ENCODE measurements around the gene RSRC1.
"Not testable (repeated sequence)": the region's sequence is repeated elsewhere in the genome, so short reads cannot be mapped to it uniquely, and the experiment has no call there.

The RSRC1 gene

GRCh38 chr3:158329696-158330441, 220.0 kb downstream of the RSRC1 start:
- DNase-seq (ENCODE audit: low spot score): not testable (repeated sequence)

DNA sequence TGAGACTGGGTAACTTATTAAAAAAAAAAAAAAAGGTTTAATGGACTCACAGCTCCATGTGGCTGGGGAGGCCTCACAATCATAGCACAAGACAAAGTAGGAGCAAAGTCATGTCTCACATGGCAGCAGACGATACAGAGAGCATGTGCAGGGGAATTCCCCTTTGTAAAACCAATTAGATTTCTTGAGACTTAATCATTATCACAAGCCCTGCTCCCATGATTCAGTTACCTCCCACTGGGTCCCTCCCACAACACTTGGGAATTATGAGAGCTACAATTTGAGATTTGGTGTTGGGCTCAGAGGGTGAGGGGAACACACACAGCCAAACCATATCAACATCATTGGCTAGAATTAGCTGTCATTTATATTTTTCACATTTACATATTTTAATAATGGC, 221.0 kb downstream of the RSRC1 start:
- no peak for DNase-seq (ENCODE audit: low spot score)

DNA sequence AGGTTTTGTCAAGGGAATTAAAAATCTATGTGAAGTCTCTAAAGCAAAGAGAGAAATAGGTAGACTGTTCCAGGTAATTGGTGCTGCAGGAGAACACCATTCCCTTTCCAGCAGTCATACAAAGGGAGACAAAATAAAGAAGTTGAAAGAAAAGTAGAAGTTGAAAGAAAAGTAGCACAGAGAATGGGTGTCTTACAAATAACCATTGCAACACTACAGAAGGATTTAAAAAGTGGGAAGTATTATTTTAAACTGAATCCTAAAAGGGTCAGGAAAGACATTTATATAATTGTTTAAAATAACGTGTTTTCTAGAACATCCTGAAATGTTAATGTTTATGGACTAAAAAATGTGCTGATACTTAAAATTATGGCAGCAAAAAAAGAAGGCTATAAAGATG, 223.8 kb downstream of the RSRC1 start:
- DNase-seq (ENCODE audit: low spot score): no peak

DNA sequence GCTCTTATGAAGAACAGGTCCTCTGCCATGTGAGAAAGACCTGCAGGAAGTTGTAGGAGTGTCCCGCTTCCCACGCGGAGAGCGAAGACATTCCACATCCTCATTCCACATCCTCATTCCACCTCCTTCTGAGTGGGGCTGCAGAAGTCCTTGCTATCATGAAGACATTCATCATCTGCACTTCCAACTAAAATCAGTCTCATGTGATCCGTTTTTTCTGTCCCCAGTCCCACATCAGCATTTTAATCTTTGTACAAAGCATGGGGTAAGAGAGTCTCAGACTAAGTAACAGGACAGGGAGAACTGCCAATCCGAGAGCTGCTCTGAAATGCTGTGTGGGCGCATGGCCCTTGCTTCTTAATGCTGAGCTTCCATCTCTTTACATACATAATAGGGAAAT, 227.2 kb downstream of the RSRC1 start:
- no peak for DNase-seq (ENCODE audit: low spot score)

GRCh38 chr3:158339638-158340037, 229.7 kb downstream of the RSRC1 start:
- no peak for DNase-seq (ENCODE audit: low spot score)

DNA sequence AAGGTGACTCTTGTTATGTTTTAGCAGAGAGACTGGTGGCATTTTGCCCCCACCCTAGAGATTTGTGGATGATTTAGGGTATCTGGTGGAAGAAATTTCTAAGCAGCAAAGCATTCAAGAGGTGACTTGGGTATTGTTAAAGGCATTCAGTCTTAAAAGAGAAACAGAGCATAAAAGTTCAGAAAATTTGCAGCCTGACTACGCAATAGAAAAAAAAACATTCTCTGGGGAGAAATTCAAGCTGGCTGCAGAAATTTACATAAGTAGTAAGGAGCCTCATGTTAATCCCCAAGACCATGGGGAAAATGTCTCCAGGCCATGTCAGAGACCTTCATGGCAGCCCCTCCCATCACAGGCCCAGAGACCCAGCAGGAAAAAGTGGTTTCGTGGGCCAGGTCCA, 231.1 kb downstream of the RSRC1 start:
- DNase-seq (ENCODE audit: low spot score): not testable (repeated sequence)

DNA sequence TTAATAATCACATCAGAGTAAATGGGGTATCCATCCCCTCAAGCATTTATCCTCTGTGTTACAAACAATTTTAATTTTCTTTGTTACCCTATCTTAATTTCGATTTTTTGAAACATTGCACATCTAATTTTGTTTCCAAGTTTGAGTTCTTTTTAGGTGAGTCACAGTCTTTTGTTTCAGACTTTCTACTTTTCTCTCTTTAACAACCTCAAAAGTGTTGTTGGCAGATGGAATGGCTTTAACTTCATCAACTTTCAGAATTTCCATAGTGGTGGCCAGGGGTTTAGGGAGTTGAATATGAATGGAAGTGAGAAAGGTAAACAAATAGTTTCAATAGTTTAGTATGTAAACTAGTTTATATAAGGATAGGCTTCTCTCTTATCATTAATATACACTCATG, 238.1 kb downstream of the RSRC1 start:
- DNase-seq (ENCODE audit: low spot score): no peak

- DNase-seq (ENCODE audit: low spot score): no peak
These were observed 241.1 kb downstream of the RSRC1 start for GRCh38 chr3:158350971-158351370.

DNA sequence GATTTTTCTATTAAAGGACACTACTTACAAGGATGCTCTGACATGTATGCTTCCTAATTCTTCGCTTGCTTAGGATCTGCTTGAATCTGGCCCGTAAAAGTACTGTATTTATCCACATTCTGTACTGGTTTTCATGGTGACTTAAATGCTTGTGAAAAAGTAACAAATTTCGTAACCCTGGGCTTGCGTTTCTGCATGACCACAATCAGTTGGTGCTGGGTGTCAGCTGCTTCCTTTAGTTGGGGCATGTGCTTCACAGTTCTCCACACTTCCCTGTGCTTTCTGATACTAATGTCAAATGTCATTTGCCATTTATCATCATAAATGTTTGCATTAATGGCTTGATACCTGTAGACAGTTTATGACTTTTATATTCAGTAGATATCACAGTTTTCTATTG, 242.7 kb downstream of the RSRC1 start:
- no peak for DNase-seq (ENCODE audit: low spot score)

- no peak for DNase-seq (ENCODE audit: low spot score)
These were observed 244.8 kb downstream of the RSRC1 start for GRCh38 chr3:158354713-158355112.

DNA sequence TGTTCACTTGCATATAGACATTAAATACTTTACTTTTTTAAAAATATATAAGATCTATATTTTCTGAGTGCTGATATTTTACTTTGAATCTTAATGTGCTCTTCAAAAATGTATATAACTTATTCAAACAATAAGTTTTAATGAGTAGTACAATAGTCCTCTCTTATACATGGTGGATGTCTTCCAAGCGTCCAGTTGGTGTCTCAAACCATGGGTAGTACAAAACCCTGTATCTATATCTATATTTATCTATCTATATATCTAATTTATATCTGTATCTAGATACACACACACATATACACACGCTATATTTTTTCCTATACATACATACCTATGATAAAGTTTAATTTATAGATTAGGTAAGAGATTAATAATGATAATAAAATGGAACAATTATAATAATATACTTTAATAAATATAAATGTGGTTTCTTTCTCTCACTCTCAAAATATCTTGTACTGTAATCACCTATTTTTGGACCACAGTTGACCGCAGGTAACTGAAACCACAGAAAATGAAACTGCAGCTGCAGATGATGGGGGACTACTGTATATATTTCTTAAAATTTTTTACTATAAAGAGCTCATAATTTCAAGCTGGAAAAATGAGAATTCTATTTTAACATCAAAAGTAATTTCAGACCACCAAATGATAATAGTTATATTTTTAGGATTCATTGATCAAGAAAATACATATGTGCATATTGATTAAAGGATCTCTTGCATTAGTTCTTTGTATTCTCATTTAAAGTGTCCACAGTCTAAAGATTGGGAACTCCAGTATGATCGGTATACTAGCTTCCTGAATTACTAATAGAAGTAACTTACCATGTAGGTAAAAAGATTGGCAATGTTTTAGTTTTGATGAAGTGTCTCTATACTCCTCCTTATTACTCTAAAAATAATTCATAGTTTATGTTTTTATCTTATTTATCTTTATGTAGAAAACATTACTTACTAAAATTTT, 246.0 kb downstream of the RSRC1 start:
- DNase-seq (ENCODE audit: low spot score): no peak

- no peak for DNase-seq (ENCODE audit: low spot score)
These were observed 249.4 kb downstream of the RSRC1 start for GRCh38 chr3:158359339-158359738.

- no peak for DNase-seq (ENCODE audit: low spot score)
These were observed 251.0 kb downstream of the RSRC1 start for GRCh38 chr3:158360756-158361448.

DNA sequence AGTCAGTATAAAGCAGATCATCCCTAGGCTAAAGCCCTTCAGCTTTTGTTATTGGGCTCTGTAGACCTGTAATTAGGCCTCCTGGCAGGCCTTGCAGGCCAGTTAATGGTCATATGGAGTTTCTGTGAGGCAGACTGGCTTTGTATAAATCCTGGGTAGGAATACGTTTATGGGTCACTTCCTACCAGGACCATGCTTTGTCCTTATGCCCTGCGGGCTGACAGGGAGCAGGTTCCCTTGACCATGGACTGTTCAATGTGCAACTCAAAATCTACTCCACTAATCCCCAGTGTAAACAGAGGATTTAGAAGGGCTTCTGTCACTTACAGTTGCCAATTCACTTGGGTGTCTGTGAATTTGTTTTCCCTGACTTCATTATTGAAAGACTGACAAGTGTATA, 258.4 kb downstream of the RSRC1 start:
- DNase-seq (ENCODE audit: low spot score): no peak

- no peak for DNase-seq (ENCODE audit: low spot score)
These were observed 259.4 kb downstream of the RSRC1 start for GRCh38 chr3:158369279-158369678.

- DNase-seq (ENCODE audit: low spot score): no peak
These were observed 269.6 kb downstream of the RSRC1 start for GRCh38 chr3:158379517-158379916.

- DNase-seq (ENCODE audit: low spot score): no peak
These were observed 271.5 kb downstream of the RSRC1 start for GRCh38 chr3:158381262-158381868.

GRCh38 chr3:158382479-158382878, 272.6 kb downstream of the RSRC1 start:
- no peak for DNase-seq (ENCODE audit: low spot score)

DNA sequence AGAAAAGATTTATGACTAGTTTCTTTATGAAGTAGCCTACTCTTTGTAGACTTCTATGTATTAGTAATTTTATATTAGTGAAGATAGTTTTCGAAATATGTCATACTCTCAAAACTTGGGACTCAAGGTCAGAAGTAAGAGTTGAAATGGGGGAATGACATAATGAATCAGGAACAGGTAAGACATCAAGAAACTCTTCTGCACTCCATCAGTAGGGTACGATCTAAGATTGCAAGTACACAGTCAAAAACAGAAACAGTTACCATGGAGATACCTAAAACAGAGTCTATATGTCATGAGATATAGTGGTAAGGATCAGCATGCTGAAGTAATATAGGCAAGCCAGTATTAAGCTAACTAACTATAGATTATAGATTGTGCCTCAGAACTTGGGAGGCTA, 274.1 kb downstream of the RSRC1 start:
- no peak for DNase-seq (ENCODE audit: low spot score)

GRCh38 chr3:158395421-158395820, 285.5 kb downstream of the RSRC1 start:
- DNase-seq (ENCODE audit: low spot score): no peak

DNA sequence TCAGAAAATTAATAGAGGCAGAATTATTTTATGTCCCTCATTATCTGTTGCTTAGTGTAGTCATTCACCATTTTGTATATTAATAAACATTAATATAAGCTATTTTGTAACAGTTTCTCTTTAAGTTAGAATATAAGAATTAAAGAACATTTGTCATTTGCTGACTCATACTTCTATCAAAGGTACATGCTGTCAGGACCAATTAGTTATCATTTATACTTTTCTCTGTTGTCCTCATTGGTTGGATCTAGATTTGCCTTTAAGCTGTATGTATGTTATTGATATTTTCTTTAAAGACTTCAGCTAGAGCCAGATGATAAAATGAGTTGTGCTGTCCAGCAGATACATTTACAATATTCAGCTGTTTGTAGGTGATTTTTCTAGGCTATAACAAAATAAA, 292.7 kb downstream of the RSRC1 start:
- DNase-seq (ENCODE audit: low spot score): no peak

- DNase-seq (ENCODE audit: low spot score): no peak
These were observed 293.1 kb downstream of the RSRC1 start for GRCh38 chr3:158403013-158403412.

Measured in LoVo (cell line).